HG02938 (cell line): ENCODE data around the gene KCNQ1.

Experiments
- ATAC-seq: cut with Tn5 transposase; IDR thresholded peaks from one replicate; pipeline ENCODE4 v1.9.1; 2021; ENCODE audit warnings: mild to moderate bottlenecking, moderate library complexity; ENCODE audit not compliant: unreplicated experiment

KCNQ1 gene

GRCh38 chr11:2661173-2662023, 216.6 kb downstream of the KCNQ1 start:
- ATAC-seq: no peak

GRCh38 chr11:2662024-2662312, 217.2 kb downstream of the KCNQ1 start:
- no peak for ATAC-seq

GRCh38 chr11:2662430-2663299, 217.9 kb downstream of the KCNQ1 start:
- ATAC-seq: no peak

GRCh38 chr11:2663506-2663905, 218.7 kb downstream of the KCNQ1 start:
- no peak for ATAC-seq

GRCh38 chr11:2663915-2664314, 219.1 kb downstream of the KCNQ1 start:
- no peak for ATAC-seq

- ATAC-seq: no peak
Measured at GRCh38 chr11:2664376-2664775, 219.6 kb downstream of the KCNQ1 start.

- ATAC-seq: no peak
Measured at GRCh38 chr11:2664791-2665525, 220.2 kb downstream of the KCNQ1 start.

- ATAC-seq: no peak
Measured at GRCh38 chr11:2665526-2666400, 221.0 kb downstream of the KCNQ1 start.

- ATAC-seq: no peak
Measured at GRCh38 chr11:2666401-2666741, 221.6 kb downstream of the KCNQ1 start.

- no peak for ATAC-seq
Measured at GRCh38 chr11:2666828-2667570, 222.2 kb downstream of the KCNQ1 start.

GRCh38 chr11:2667940-2668339, 223.1 kb downstream of the KCNQ1 start:
- ATAC-seq: no peak

GRCh38 chr11:2668876-2669275, 224.1 kb downstream of the KCNQ1 start:
- no peak for ATAC-seq

GRCh38 chr11:2669634-2670469, 225.0 kb downstream of the KCNQ1 start:
- ATAC-seq: no peak

- ATAC-seq: no peak
Measured at GRCh38 chr11:2670541-2671100, 225.8 kb downstream of the KCNQ1 start.

GRCh38 chr11:2671748-2672147, 226.9 kb downstream of the KCNQ1 start:
- no peak for ATAC-seq

- no peak for ATAC-seq
Measured at GRCh38 chr11:2672553-2673249, 227.9 kb downstream of the KCNQ1 start.

GRCh38 chr11:2673250-2673610, 228.4 kb downstream of the KCNQ1 start:
- no peak for ATAC-seq

- no peak for ATAC-seq
Measured at GRCh38 chr11:2673871-2674471, 229.2 kb downstream of the KCNQ1 start.
